HCT116 (cell line): Measurements from ENCODE around the gene CPA2. TPM values are rescaled to one million over a fixed set of nuclear protein-coding genes. Genes with fewer than 3 reads are reported as not detected.

Experiments used
- ATAC-seq: fragments of 200-7000 bp; cut with Tn5 transposase; 2 replicates; pipeline ENCODE4 v1.9.1; 2020; ENCODE audit warnings: mild to moderate bottlenecking, moderate library complexity
- BruUV-seq: library from RNA; stranded (reverse); fragments of 400-500 nt; replicated peaks from 2 replicates; lab custom pipeline; 2021; lab: Mats Ljungman, UMichigan
- CTCF ChIA-PET: fragments of 300-600 bp; sonication (Branson Sonifier 250); formaldehyde crosslinking; loops from one replicate; lab custom pipeline; 2021; ENCODE audit warnings: antibody characterized with exemption; lab: Charles Lee
- POLR2A ChIA-PET: fragments of 300-600, 350-600 bp; sonication (Branson Sonifier 250); formaldehyde crosslinking; loops from one replicate; lab custom pipeline; 2021; ENCODE audit warnings: antibody characterized with exemption; lab: Charles Lee
- RAD21 ChIA-PET, 2 experiments: fragments of 300-600 bp; sonication (Branson Sonifier 250); formaldehyde crosslinking; loops; one replicate each; lab custom pipeline; 2023; ENCODE audit warnings: low total read pairs in 2 of 2; ENCODE audit not compliant: uncharacterized antibody in 2 of 2, unreplicated experiment in 2 of 2, low non-redundant PET in 1 of 2; lab: Charles Lee
- DNase-seq: peaks from one replicate; pipeline ENCODE4 v3.0.0-alpha.2; 2010; ENCODE audit warnings: low read depth, low spot score
- H2AFZ ChIP-seq: fragments of 200-600 bp; shearing (Covaris generic), sonication (generic); 2 replicates; pipeline ENCODE4 v1.6.1; 2017; ENCODE audit warnings: low read depth, mixed run types, mixed read lengths, antibody characterized with exemption, low read length; ENCODE audit not compliant: poor library complexity, severe bottlenecking
- H3K27ac ChIP-seq: 2 replicates; pipeline ENCODE4 v1.5.1; 2012; ENCODE audit warnings: low read depth, low read length
- H3K27me3 ChIP-seq: fragments of 200-600 bp; sonication (generic); 2 replicates; pipeline ENCODE4 v1.6.1; 2016; ENCODE audit warnings: mixed run types, low read length, mixed read lengths; ENCODE audit not compliant: insufficient read depth
- H3K36me3 ChIP-seq, 2 experiments: fragments of 200-500 bp in 1 of 2; fragments of 200-600 bp in 1 of 2; sonication (Bioruptor generic) in 1 of 2; sonication (generic) in 1 of 2; 2 replicates each; pipeline versions ENCODE4 v1.5.1 to v1.6.1; 2014 to 2016; ENCODE audit warnings: low read length in 2 of 2, inconsistent platforms in 1 of 2, mixed read lengths in 1 of 2, mixed run types in 1 of 2; ENCODE audit not compliant: insufficient read depth in 2 of 2, control insufficient read depth in 1 of 2
- H3K4me1 ChIP-seq, 2 experiments: fragments of 200-600 bp in 1 of 2; sonication (generic) in 1 of 2; 2 replicates each; pipeline versions ENCODE4 v1.5.1 to v1.6.1; 2012 to 2017; ENCODE audit warnings: low read length in 2 of 2, inconsistent platforms in 1 of 2, mild to moderate bottlenecking in 1 of 2, mixed read lengths in 1 of 2, mixed run types in 1 of 2, moderate library complexity in 1 of 2; ENCODE audit not compliant: insufficient read depth in 2 of 2, control insufficient read depth in 1 of 2
- H3K4me2 ChIP-seq: fragments of 200-600 bp; sonication (generic); 2 replicates; pipeline ENCODE4 v1.6.1; 2017; ENCODE audit warnings: mixed run types, low read length, mixed read lengths
- H3K4me3 ChIP-seq, 2 experiments: fragments of 200-600 bp in 1 of 2; sonication (generic) in 1 of 2; replicated peaks in 1 of 2; 2 replicates each; pipeline ENCODE4 v1.5.1; 2011 to 2016; ENCODE audit warnings: low read length in 2 of 2, control low read depth in 1 of 2, low read depth in 1 of 2, mild to moderate bottlenecking in 1 of 2, mixed read lengths in 1 of 2, mixed run types in 1 of 2
- H3K79me2 ChIP-seq: fragments of 200-600 bp; sonication (generic); 2 replicates; pipeline ENCODE4 v1.6.1; 2017; ENCODE audit warnings: mild to moderate bottlenecking, mixed run types, low read length, moderate library complexity, mixed read lengths; ENCODE audit not compliant: insufficient read depth
- H3K9ac ChIP-seq: fragments of 200-600 bp; sonication (generic); 2 replicates; pipeline ENCODE4 v1.6.1; 2016; ENCODE audit warnings: low read length, mixed read lengths
- H3K9me2 ChIP-seq: fragments of 200-600 bp; sonication (generic), shearing (Covaris generic); 2 replicates; pipeline ENCODE4 v1.6.1; 2017; ENCODE audit warnings: mixed run types, mild to moderate bottlenecking, moderate library complexity; ENCODE audit not compliant: insufficient read depth
- H3K9me3 ChIP-seq, 2 experiments: fragments of 200-500 bp in 1 of 2; fragments of 200-600 bp in 1 of 2; sonication (Bioruptor generic) in 1 of 2; sonication (generic) in 1 of 2; 2 replicates each; pipeline ENCODE4 v1.6.1; 2014 to 2017; ENCODE audit warnings: low read length in 2 of 2, mixed read lengths in 2 of 2, inconsistent platforms in 1 of 2, low read depth in 1 of 2, mild to moderate bottlenecking in 1 of 2, mixed run types in 1 of 2, moderate library complexity in 1 of 2; ENCODE audit not compliant: control insufficient read depth in 1 of 2, insufficient read depth in 1 of 2
- H4K20me1 ChIP-seq: fragments of 200-600 bp; sonication (generic), shearing (Covaris generic); 2 replicates; pipeline ENCODE4 v1.6.1; 2017; ENCODE audit warnings: mixed run types, mild to moderate bottlenecking, moderate library complexity; ENCODE audit not compliant: insufficient read depth
- CEBPB ChIP-seq: IDR thresholded peaks from 2 replicates; pipeline ENCODE4 v1.6.1; 2012; ENCODE audit warnings: low read depth
- EGR1 ChIP-seq: IDR thresholded peaks from 2 replicates; pipeline ENCODE4 v1.6.1; 2012; ENCODE audit warnings: low read depth
- intact Hi-C: fragments of 100-400 bp; cut with micrococcal nuclease; formaldehyde crosslinking; loops from 2 replicates; pipeline ENCODE4 v1.10.0; 2022
- total RNA-seq: library from RNA; stranded (reverse); gene quantifications from one replicate; pipeline ENCODE4 v1.2.1, GENCODE V29; 2021; ENCODE audit not compliant: unreplicated experiment
- TF ChIP-seq, protein P1 (sequence below), 3 experiments: fragments of 200-600 bp in 1 of 3; sonication (generic) in 1 of 3; IDR thresholded peaks in 2 of 3; conservative IDR thresholded peaks in 1 of 3; 2 replicates each; pipeline ENCODE4 v1.5.1; 2012 to 2017; ENCODE audit warnings: low read depth in 2 of 3, low read length in 2 of 3, antibody characterized with exemption in 1 of 3, borderline replicate concordance in 1 of 3, control low read depth in 1 of 3, mild to moderate bottlenecking in 1 of 3, mixed read lengths in 1 of 3, mixed run types in 1 of 3, moderate library complexity in 1 of 3; ENCODE audit not compliant: insufficient read depth in 1 of 3

The CPA2 gene
- total RNA-seq, 1 experiment from 2014 or later = 1.5 TPM

GRCh38 chr7:130272381-130273080 is 5.9 kb downstream of the CPA2 start:
- no peaks in the 10 kb centered on the region for H3K27me3 ChIP-seq
- peaks cover 0 to 3% of the 10 kb centered on the region in 2 experiments; a peak in 1 of 4 replicates for H3K4me1 ChIP-seq
- H3K79me2 ChIP-seq = no peaks in the 10 kb centered on the region
- H4K20me1 ChIP-seq = no peaks in the 10 kb centered on the region
- ChIA-PET POLR2A (interaction anchor here (0.6 kb wide), 1 partner anchor 18 kb away, joined by 3 read pairs; no protein-coding TSS in a partner anchor), CTCF (no interaction called here), RAD21 (interaction anchor here in 1 of 2 experiments (0.7 kb wide), 1 partner anchor 160 kb away, joined by 5 read pairs; no protein-coding TSS in a partner anchor)
- intact Hi-C loops = loop anchor here (10.0 kb wide), 1 partner anchor 212 kb away; no protein-coding TSS in a partner anchor
- BruUV-seq = no TSS peak
- no peak overlapping the region for H3K4me2 ChIP-seq
- TF ChIP-seq EGR1 (no peak), CEBPB (no peak)
- TF ChIP-seq, protein P1, sequence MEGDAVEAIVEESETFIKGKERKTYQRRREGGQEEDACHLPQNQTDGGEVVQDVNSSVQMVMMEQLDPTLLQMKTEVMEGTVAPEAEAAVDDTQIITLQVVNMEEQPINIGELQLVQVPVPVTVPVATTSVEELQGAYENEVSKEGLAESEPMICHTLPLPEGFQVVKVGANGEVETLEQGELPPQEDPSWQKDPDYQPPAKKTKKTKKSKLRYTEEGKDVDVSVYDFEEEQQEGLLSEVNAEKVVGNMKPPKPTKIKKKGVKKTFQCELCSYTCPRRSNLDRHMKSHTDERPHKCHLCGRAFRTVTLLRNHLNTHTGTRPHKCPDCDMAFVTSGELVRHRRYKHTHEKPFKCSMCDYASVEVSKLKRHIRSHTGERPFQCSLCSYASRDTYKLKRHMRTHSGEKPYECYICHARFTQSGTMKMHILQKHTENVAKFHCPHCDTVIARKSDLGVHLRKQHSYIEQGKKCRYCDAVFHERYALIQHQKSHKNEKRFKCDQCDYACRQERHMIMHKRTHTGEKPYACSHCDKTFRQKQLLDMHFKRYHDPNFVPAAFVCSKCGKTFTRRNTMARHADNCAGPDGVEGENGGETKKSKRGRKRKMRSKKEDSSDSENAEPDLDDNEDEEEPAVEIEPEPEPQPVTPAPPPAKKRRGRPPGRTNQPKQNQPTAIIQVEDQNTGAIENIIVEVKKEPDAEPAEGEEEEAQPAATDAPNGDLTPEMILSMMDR (IDR thresholded peaks at IDR 0.05 in 2 of 3, conservative IDR thresholded peaks at IDR 0.05 in 1 of 3; ENCODE audit: borderline replicate concordance in 1 of 3, insufficient read depth in 1 of 3, low read depth in 2 of 3, low read length in 2 of 3) = no peak
- no peaks in the 10 kb centered on the region for H3K9me3 ChIP-seq
- no peak overlapping the region for H3K4me3 ChIP-seq
- no peaks in the 10 kb centered on the region for H3K36me3 ChIP-seq
- no peak for DNase-seq
- H2AFZ ChIP-seq = no peak overlapping the region
- no peak overlapping the region for H3K27ac ChIP-seq
- no peak for ATAC-seq
- no peaks in the 10 kb centered on the region for H3K9me2 ChIP-seq
- no peak overlapping the region for H3K9ac ChIP-seq
